DMS53 treated with DMSO at 0.1 percent for 48 hours (cell line): ENCODE results near the gene CHST3.
"Not testable (repeated sequence)": the region's sequence is repeated elsewhere in the genome, so short reads cannot be mapped to it uniquely, and the experiment has no call there.

Source experiments
- DNase-seq: peaks from one replicate; lab custom pipeline; 2025; ENCODE audit not compliant: unreplicated experiment; lab: John Stamatoyannopoulos, UW

Gene CHST3

DNA sequence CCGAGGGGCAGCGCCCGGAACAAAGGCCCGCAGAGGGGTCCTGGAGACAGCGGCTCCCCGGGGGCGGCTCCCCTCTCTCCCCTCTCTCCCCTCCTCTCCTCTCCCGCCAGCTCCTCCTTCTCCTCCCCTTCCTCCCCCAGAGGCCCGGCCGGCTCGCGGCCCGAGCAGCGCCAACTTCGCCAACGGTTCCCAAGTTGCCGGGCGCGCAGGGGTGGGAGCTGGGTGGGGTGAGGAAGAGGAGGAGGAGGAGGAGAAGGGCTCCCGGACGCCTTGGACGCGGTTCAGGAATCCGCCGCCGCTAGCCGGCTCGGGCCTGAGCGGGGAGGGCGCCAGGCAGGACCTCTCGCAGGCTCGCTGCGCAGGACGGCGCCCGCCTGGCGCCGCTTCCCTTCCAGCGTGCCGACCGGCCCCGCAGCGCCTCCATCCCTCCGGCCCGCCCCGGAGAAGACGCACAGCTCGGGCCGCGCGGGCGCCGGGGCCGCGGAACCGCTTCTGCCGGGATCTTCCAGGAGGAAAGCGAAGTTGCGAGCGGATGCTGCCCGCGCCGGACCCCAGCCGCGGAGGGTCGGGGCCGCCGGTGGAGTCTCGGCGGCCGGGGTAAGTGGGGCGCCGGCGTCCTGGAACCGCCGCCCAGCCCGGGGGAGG, at the start of gene CHST3:
Gene CHST3, plus strand, starts transcription at position 298 of the 645 bp plus-strand sequence. CDS start 41,448 bp downstream, outside the sequence.
- no peak for DNase-seq

- DNase-seq, result no peak
Measured at GRCh38 chr10:71916827-71917226, 47.4 kb upstream of the CHST3 start.

- DNase-seq, result no peak
Measured at GRCh38 chr10:71918992-71919391, 45.2 kb upstream of the CHST3 start.

DNA sequence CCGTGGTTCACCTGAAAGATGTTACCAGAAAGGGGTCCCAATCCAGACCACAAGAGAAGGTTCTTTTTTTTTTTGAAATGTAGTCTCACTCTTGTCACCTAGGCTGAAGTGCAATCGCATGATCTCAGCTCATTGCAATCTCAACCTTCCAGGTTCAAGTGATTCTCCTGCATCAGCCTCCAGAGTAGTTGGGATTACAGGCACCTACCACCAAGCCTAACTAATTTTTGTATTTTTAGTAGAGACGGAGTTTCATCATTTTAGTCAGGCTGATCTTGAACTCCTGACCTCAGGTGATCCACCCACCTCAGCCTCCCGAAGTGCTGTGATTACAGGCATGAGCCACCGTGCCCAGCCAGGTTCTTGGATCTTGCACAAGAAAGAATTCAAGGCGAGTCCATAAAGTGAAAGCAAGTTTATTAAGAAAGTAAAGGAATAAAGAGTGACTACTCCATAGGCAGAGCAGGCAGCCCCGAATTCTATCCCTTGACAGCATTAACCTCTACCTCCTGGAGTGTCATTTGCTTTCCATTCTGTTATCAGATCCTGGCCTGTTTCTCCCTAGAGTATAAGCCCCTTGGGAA, 44.1 kb upstream of the CHST3 start:
- DNase-seq, result not testable (repeated sequence)

DNA sequence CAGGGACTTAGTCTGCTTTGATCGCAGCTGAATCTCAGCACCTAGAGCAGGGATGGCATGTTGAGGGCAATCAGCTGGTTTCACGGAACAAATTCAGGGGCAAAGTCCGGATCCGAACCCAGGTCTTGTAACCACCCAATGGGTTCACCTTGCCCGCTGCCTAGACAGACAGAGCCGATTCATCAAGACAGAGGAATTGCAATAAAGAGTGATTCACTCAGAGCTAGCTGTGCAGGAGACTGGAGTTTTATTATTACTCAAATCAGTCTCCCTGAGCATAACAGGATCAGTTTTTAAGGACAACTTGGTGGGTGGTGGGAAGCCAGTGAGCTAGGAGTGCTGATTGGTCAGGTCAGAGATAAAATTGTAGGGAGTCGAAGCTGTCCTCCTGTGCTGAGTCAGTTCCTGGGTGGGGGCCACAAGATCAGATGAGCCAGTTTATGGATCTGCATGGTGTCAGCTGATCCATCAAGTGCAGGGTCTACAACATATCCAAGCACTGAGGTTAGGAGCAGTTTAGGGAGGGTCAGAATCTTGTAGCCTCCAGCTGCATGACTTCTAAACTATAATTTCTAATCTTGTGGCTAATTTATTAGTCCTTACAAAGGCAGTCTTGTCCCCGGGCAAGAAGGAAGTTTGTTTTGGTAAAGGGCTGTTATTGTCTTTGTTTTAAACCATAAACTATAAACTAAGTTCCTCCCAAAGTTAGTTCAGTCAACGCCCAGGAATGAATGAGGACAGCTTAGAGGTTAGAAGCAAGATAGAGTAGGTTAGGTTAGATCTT, 43.5 kb upstream of the CHST3 start:
- no peak for DNase-seq

- DNase-seq, result no peak
Measured at GRCh38 chr10:71921324-71922027, 42.7 kb upstream of the CHST3 start.

DNA sequence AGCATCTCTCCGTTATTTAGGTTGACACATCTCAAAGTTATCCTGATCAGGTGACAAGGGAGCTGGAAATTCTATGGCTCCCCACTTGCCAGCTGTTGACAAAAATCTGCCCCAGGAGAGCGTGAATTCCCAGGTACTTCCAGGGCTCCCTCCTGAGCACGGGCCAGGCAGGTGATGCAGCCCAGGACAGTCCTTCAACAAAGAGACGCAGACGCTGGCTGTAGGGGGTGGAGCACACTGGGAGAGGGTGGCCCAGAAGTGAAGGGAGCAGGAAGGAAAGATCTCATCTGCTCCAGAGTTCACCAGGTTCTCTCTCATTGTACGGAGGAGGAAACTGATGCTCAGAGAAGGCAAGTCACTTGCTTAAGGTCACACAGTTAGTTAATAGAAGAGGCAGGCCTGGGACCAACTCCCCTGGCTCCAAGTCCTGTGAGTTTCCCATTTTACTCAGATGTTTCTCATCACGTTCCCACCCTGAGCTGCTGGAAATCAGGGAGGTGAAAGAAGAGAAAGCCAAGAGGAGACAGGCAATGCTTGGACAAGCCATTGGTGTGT, 41.0 kb upstream of the CHST3 start:
- no peak for DNase-seq

GRCh38 chr10:71924771-71925170, 39.4 kb upstream of the CHST3 start:
- DNase-seq, result no peak

- DNase-seq, result no peak
Measured at GRCh38 chr10:71927159-71927558, 37.0 kb upstream of the CHST3 start.

- no peak for DNase-seq
Measured at GRCh38 chr10:71927776-71928592, 36.2 kb upstream of the CHST3 start.

DNA sequence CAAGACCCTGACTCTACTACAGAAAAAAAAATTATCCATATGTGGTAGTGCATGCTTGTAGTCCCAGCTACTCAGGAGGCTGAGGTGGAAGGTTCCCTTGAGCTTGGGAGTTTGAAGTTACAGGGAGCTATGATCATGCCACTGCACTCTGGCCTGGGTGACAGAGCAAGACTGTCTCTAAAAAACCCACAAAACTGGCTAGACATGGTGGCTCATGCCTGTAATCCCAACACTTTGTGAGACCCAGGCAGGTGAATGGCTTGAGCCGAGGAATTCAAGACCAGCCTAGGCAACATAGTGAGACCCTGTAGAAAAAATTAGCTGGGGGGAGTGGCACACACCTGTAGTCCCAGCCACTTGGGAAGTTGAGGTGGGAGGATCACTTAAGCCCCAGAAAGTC, 32.9 kb upstream of the CHST3 start:
- DNase-seq, result no peak

DNA sequence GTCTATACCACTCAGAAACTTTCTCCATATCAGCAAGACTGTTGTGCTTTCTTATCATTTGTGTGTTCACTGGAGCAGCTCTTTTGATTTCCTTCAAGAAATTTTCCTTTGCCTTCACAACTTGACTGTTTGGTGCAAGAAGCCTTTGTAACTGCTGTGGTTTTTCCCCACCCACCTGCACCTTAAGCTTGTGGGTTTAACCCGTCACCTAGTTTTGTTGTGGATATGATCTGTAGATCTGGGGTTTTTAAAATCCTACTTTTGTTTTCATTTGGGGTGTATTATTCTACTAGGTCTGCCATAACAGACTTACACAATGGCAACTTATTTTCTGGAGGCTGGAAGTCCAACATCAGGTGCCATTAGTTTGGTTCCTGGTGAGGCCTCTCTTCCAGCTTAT, 30.5 kb upstream of the CHST3 start:
- no peak for DNase-seq

GRCh38 chr10:71938211-71938610, 26.0 kb upstream of the CHST3 start:
- DNase-seq, result no peak

GRCh38 chr10:71939304-71939703, 24.9 kb upstream of the CHST3 start:
- no peak for DNase-seq

DNA sequence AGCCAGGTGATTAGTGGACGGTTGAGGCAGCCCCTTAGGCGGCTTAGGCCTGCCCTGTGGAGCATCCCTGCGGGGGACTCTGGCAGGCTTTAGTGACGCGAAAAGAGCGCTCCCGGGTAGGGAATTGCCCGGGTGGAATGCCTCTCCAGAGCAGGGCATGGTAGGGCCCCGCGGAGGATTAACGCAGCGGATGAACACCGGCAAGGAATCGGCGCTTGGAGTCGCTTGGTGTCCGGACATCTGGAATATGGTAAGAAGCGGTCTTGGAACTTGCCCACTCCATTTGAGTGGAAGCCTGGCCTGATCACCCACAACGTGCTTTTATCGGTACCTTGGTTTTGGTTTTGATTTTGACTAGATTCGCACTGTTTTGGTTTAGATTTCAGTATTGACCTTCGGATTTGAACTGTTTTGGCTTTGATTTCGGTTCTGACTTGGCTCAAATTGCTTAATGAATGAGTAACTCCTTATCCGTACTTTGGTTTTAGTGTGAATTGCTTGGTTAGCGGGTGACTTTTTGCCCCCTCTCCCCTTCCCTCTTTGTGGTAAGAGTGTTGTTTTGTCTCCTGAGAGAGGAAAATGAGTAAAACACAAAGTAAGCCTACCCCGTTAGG, 24.2 kb upstream of the CHST3 start:
- DNase-seq, result no peak

GRCh38 chr10:71940752-71941151, 23.4 kb upstream of the CHST3 start:
- DNase-seq, result no peak

GRCh38 chr10:71941318-71941717, 22.9 kb upstream of the CHST3 start:
- DNase-seq, result no peak

DNA sequence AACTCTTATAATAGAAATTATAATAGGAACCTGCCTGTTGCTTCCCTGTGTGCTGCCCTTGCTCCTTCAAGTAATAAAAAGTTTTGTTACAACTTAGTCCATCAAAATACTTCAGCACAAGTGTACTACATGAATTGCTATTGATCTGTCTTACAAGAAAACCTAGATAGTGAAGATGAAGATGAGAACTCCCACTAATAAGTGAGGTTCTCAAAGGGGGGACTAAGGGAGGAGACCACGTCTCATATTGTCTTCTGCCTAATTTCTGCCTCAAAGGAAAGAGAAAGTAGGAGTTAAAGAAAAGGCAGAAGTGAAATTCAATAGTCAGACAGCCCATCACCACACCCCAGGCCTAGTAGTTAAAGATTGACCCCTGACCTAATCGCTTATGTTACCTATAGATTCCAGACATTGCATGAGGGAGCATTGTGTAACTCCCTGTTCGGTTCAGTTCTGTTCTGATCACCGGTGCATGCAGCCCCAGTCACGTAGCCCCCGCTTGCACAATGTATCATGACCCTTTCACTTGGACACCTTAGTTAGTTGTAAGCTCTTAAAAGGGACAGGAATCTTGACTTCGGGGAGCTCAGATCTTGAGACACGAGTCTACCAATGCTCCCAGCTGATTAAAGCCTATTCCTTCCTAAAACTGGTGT, 18.2 kb upstream of the CHST3 start:
- DNase-seq, result no peak

DNA sequence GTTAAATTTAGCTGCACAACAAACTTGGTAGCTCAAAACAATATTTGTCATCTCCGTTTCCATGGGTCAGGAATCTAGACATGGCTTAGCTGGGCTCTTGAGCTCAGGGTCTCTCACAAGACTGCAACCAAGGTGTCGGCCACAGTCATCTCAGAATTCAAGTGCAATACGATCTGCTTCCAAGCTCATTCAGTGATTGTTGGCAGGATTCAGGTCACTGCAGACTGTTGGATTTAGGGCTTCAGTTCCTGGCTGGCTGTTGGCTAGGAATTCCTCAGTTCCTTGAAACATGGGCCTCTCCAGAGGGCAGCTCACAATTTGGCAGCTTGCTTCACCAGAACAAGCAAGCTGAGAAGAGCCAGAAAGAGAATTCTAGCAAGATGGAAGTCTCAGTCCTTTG, 17.5 kb upstream of the CHST3 start:
- no peak for DNase-seq
